T-helper 1 cell treated with Interleukin-12 subunit alpha and Interleukin-12 subunit beta and Interleukin-4 antibody, amounts not matched to agents 30 ng/mL and 1 ng/mL, for 36 hours (primary cell): ENCODE results near the gene KLK13. TPM values are rescaled to one million over a fixed set of nuclear protein-coding genes. Genes with fewer than 3 reads are reported as not detected.

Experiments used
- intact Hi-C: fragments of 100-400 bp; cut with micrococcal nuclease; formaldehyde crosslinking; loops from one replicate; pipeline ENCODE4 v1.15.1; 2024
- total RNA-seq: library from RNA; stranded (reverse); gene quantifications from 2 replicates; pipeline ENCODE4 v1.2.3, GENCODE V29; 2022

The KLK13 gene
- total RNA-seq, 1 donor from 2014 or later, result not detected

DNA sequence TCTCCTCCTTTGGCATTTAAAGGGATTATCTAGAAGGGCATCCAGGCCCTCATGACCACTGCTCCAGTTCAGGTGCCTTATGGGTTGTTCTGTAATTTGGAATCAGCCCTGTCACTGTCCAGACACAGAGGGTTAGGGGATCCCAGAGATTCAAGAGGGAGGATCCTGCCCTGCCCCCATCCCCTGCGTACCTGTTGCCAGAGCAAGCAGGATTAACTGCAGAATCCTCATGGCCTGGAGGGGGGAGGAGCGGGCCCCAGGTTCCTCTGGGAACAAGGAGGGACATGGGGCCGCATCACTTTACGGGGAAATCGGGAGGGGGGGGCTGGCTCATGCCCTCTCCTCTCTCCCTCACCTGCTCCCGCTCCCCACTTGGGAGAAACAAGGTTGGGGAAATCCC, 39.5 kb downstream of the KLK13 start:
- intact Hi-C loops, result no loop called here

DNA sequence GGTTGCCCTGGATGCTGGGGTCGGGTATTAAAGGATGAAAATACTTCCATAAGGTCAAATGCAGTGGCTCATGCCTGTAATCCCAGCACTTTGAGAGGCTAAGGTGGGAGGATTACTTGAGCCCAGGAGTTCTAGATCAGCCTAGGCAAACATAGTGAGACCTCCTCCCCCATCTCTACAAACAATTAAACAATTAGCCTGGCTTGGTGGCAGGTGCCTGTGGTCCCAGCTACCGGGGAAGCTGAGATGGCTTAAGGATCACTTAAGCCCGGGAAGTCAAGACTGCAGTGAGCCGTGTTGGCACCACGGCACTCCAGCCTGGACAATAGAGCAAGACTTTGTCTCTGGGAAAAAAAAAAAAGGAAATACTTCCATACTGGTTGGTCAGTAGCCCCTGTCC, 40.0 kb downstream of the KLK13 start:
- intact Hi-C loops, result loop anchor here (5.0 kb wide), 1 partner anchor 72 kb away; no protein-coding TSS in a partner anchor

DNA sequence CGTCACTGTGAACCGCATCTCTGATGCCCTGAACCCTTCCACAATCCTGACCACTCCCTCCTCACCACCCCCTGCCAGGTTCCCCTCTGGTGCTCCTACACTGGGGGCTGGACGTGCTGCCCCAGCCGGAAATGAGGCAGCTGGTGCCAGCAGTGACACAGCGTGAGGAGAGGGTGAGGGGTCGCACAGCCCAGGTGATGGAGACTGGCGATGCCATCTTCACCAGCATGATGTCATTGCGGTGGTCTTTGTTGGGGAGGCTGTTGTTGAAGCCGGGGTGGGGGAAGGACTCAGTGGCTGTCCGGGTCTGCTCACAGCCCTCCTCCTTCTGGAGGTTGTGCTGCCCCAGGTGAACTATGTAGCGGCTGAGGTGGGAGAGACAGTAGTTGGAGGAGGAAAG, 40.9 kb downstream of the KLK13 start:
- intact Hi-C loops, result loop anchor here (5.0 kb wide), 1 partner anchor 73 kb away; no protein-coding TSS in a partner anchor

DNA sequence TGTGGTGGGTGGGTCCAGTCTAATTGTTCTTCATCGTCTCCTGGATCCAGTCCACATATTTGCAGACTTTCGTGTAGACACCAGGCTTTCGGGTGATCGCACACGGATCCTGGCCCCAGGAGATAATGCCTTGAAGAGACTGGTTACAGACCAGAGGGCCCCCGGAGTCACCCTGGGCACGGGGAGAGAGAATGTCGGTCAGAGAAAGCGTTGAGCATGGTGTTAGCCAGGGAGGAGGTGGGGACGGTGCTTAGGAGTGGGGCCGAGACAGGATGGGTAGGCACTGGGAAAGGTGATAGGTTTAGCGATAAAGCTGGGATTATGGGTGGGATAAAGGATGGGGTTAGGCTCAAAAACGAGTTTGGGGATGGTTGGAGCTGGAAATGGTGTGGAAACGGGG, 42.4 kb downstream of the KLK13 start:
- intact Hi-C loops, result loop anchor here (5.0 kb wide), 1 partner anchor 75 kb away; no protein-coding TSS in a partner anchor

DNA sequence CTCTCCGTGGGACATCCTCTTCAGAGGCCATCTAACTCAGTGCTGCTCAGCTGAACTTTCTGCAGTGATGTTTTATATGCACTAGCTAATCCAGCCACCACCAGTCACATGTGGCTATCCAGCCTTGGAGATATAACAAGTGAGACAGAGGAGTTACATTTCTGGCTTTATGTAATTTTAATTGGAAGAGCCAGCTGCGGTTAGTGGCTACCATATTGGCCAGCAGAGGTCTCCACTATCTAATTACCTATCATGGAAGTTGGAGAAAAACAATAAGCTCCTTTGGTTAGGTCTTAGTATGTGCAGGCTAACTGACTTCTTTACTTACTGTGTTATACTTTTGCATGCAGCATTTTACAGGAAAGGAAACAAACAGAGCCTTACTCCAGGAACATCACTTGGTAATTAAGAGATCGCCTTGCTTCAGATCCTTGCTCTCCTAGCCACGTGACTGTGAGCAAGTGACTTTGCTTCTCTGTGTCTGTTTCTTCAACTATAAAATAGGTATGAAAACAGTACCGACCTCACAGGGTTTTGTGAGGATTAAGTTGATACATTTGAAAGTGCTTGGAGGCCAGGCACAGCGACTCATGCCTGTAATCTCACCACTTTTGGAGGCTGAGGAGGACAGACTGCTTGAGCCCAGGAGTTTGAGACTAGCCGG, 43.8 kb downstream of the KLK13 start:
- intact Hi-C loops, result loop anchor here (2.0 to 5.0 kb wide), 2 partner anchors 76 to 148 kb away; no protein-coding TSS in a partner anchor

DNA sequence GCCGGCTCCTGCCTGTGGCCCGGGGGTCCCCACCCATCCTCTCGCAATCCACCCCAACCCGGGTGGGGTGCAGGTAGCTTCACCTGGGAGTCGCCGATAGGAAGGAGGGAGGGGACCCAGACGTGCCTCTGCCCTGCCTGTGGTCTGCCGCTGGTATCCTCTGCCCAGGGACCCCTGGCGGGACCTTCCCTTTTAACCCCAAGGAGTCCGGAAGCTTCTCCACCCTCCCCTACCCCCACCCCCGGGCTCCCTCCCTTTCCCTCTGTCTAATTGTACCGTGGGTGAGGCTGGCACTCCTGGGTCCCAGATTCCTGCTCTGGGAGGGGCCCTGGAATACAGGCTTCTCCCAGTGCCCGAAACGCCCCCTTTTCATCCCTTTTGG, 45.4 kb downstream of the KLK13 start, which contains the start of gene KLK10:
Gene KLK10, minus strand, starts transcription at position 166 of the 382 bp plus-strand sequence. CDS start 579 bp downstream, outside the sequence.
- intact Hi-C loops, result no loop called here

DNA sequence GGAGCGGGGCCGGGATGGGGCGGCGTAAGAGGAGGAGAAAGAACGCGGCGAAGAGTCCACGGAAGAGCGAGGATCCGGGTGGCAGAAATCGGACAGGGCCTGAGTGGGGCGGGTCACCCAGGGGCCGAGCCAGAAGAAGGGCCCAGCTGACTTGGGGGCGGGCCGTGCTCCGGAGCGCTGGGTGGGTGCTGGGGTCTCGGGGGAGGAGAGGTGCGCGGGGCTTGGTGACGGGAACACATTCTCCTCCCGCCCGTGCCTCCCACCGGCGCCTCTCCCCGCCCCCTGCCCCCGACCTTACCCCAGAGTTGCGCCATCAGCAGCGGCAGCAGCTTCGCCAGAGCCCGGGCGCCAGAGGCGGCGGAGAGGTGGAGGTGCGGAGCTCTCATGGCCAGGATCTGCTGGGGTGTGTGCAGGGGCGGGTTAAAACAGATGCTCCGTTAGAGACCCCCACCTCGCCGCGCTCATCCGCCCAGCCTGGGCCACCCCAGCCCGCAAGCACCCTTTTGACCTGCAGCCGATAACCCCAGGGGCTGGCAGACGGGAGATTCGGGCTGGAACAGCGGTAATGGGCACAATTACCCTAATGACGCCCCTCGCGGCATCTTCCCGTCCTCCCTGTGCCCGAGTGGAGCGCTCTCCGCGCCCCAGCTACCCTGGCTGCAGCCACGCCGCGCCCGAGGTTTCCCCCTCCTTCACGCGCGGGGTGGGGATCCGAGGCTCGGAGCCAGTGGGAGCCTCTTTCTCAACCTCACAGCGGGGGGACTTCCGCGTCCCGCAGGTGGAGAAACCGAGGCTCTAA, 45.9 kb downstream of the KLK13 start:
- intact Hi-C loops, result no loop called here

DNA sequence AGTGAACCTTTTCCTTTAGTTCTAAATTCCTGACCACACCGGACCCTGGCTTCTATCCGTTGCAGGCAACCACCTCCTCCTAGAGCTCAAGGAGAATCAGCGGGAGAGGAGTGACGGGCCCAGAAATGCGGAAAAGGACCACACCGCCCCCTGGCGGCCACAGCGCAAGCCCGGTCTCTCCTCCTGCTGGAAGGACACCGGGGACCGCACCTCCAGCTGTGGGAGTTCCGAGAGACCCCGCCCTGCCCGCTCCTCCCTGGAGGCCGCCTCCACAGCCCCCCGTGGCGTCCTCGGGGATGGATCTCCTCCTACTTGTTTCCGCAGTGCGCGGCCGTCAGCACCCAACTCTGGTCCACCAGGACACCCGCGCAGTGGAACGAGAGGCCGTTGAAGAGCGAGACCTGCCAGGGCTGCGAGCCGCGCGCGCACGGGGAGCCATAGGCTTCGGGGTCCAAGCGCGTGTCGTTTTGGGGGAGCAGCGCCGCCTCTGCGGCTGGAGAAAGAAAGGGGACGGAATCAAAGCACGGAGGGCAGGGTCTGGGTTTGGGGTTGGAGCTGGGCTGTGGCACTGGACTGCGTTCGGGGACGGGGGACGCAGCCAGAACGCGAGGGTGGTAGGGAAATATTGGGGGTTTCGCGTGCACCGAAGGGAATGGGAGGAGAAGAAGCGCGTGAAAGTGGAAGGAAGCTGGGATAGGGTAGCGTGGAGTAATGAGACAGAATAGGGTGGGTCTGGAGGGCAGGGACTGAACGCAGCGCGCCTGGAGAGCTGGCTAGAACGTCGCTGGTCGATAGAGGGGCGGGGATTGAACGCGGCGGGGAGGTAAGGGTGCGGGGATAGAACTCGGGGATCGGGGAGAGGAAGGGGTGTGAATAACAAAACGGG, 47.9 kb downstream of the KLK13 start:
- intact Hi-C loops, result no loop called here

DNA sequence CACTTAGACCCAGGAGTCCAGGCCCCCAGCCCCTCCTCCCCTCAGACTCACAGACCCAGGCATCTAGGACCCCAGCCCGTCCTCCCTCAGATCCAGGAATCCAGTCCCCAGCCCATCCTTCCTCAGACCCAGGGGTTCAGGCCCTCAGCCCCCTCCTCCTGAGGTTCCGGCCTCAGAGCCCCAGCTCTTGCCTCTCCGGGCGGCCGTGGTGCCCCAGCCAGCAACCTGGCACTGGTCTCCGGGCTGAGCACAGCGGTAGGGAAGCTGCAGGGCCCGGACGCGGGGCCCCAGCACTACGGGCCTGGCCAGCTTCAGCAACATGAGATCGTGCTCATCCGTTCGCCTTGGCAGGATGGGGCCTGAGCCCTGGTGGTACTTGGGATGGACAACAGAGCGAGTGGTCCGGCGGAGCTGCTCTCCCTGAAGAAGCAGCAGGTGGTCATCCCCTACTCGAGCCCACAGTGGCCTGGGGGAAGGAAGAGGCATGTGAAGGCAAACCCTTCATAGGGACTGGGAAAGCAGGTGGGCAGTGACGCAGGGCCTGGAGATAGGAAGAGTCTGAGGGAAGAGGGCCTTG, 49.1 kb downstream of the KLK13 start:
- intact Hi-C loops, result no loop called here

DNA sequence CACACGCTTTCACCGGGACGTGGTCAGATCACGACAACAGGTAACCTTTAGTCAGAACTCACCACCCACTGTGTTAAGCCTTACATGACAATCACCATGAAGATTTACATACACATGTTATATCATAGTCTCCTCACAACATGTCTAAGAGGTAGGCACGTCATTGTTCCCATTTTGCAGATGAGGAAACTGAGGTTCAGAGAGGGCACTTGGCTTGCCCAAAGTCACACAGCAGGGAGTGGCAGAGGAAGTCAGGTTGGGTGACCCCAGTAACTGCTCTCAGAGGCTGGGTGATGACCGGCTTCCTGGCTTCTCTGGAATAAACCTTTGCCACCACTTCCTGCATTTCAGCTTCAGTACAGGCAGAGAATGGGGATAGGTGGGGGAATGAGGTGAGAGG, 50.6 kb downstream of the KLK13 start:
- intact Hi-C loops, result no loop called here

DNA sequence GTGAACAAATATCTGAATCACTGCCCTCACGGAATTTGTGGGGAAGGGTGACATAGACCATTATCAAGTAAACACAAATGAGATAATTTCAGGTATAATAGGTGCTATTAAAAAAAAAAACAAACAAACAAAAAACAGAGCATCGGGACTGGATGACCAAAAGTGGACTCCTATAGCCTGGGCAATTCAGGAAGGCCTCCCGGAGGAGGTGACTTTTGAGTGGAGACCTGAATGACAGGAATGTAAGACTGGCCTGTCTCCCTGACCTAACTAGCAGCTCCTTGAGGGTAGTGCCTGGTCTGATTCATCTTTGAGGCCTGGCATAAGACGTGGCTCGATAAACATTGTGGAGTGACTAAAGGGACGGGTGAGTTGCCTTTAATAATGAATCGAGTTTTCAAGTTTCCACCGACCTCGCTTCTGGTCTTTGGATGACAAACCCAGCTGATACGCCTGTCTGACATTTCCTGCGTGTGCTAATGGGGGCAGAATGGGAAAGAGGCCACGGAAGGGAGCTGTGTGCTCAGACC, 52.2 kb downstream of the KLK13 start:
- intact Hi-C loops, result no loop called here

DNA sequence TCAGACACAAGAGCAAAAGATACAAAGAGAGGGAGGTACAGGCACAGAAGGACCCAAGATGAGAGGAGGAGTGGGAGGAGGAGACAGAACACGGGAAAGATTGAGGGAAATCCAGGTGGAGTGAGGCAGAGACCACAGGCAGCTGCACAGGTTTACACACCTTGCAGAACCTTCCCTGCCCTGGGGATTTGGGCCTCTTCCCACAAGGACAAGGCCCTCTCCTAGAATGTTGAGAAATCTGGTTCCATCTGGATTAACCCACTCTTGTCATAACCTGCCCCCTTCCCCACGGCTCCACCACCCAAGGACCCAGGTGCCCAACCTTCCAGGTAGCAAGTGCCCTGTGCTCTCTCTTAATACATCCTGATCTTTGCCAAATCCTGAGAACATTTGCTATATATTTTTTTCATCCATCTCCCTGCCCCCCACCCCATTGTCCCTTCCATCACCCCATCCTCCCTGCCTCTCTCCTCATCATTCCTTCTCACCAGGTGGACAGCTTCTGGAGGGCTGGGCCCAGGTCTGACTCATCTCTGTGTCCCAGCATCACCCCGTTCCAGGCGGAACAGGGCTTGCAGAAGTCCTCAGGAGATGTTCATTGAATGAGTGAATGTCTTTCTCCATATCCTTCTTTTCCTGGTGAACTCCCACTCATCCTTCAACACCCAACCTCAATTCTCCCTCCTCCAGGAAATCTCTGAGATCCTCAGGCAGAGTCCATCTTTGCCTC, 54.7 kb downstream of the KLK13 start:
- intact Hi-C loops, result no loop called here

DNA sequence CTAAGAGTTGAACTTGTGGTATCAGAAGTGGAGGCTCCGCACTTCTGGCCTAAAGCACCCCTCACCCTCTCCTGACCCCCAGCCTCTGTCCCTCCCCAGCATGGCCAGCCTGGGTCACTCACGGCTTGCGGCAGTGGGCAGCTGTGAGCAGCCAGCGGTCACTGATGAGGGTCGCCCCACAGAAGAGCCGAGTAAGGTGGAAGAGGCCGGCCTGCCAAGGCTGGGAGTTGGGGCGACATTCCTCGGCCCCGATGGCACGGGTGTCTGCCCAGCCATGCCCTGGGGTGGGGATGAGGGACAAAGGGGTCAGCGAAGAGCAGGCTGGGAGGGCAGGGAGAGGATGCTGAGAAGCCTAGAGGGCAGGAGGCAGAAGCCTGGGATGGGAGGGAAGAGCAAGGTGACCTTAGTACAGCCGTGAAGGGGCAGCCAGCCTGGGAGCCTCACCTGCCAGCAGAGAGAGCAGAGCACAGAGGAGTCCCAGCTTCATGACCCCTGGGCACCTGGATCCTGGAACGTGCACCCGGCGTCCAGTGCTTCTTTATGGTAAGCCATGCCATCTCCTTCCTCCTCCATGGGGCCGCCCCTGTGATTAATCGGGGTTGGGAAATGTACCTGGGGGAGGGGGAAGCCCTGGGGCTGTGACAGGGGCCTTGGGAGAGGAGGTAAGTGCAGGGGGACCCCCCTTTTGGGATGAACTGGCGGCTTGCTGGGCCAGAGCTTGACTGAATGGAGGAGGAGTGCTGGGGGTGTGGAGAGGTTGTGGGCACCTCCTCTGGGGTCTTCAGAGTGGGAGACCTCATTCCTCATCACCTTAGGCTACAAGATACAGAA, 55.6 kb downstream of the KLK13 start:
- intact Hi-C loops, result no loop called here

DNA sequence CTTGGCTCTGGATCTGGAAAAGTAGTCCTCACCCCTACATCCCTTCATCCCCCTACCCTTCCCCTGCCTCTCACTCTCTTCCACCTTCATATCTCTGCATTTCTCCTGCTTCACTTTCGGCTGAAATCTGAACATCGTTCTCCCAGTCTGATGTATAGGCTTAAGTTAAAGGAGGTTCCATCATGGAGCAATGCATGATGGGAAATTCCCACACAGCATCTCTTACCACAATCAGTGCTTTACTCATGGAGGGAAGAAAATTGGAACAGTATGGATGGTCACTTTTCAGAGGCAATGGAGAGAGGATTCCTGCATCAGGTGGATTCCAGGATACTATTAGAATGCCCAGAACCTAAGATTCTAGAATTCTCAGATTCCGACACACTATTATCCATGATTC, 57.4 kb downstream of the KLK13 start:
- intact Hi-C loops, result no loop called here

DNA sequence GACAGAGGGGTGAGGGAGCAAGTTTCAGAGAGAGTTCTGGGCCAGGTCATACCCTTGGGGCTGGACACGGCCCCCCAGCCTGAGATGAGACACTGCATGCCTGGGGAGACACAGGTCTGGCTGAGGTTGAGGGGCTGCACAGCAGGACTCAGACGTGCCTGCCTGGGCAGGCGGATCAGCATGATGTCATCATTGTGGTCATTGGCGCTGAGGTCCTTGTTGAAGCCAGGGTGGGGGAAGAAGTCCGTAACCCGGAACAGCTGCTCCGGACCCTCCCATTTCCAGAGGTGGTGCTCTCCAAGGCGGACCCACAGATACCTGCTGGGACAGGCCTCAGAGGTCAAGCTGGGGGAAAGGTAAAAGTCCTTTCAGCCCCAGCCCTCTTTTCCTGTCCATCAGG, 58.5 kb downstream of the KLK13 start:
- intact Hi-C loops, result no loop called here
